ENCODE data around the gene FARS2. TPM values are rescaled to one million over a fixed set of nuclear protein-coding genes. Genes with fewer than 3 reads are reported as not detected.

The FARS2 gene
- total and polyA plus RNA-seq, 2 experiments from 2014 or later = 9.9 to 15.4 TPM

- H3K36me3 ChIP-seq (replicated peaks; ENCODE audit: insufficient read depth, low read depth) = no peaks in the 10 kb centered on the region
- no peak for DNase-seq (ENCODE audit: low spot score)
- H2AFZ ChIP-seq = no peak overlapping the region
- H3K79me2 ChIP-seq = peaks cover 6% of the 10 kb centered on the region
- H3K9me3 ChIP-seq (ENCODE audit: low read depth) = no peaks in the 10 kb centered on the region
- no peaks in the 10 kb centered on the region for H3K27me3 ChIP-seq
- H3K9me2 ChIP-seq (replicated peaks; ENCODE audit: insufficient read depth) = no peaks in the 10 kb centered on the region
- H4K20me1 ChIP-seq (ENCODE audit: insufficient read depth, poor library complexity, severe bottlenecking) = no peaks in the 10 kb centered on the region
- WGBS (ENCODE audit: low lambda C conversion rate, missing lambda C conversion rate) = 79% methylated on average over 9 of the region's 9 CpGs
- no peak overlapping the region for H3K4me2 ChIP-seq
- H3K4me1 ChIP-seq (ENCODE audit: insufficient read depth) = no peaks in the 10 kb centered on the region
- TF ChIP-seq EZH2phosphoT487 (IDR thresholded peaks at IDR 0.05; ENCODE audit: low read depth, severe bottlenecking, unreplicated experiment) = no peak
- TF ChIP-seq EZH2 (IDR thresholded peaks at IDR 0.05; ENCODE audit: borderline replicate concordance) = no peak
- no peak for TF ChIP-seq CTCF (IDR thresholded peaks at IDR 0.05; ENCODE audit: poor library complexity)
- H3K27ac ChIP-seq = no peak overlapping the region
- no peak overlapping the region for H3K4me3 ChIP-seq
Measured at GRCh38 chr6:5248302-5249098, 12.8 kb upstream of the FARS2 start.

DNA sequence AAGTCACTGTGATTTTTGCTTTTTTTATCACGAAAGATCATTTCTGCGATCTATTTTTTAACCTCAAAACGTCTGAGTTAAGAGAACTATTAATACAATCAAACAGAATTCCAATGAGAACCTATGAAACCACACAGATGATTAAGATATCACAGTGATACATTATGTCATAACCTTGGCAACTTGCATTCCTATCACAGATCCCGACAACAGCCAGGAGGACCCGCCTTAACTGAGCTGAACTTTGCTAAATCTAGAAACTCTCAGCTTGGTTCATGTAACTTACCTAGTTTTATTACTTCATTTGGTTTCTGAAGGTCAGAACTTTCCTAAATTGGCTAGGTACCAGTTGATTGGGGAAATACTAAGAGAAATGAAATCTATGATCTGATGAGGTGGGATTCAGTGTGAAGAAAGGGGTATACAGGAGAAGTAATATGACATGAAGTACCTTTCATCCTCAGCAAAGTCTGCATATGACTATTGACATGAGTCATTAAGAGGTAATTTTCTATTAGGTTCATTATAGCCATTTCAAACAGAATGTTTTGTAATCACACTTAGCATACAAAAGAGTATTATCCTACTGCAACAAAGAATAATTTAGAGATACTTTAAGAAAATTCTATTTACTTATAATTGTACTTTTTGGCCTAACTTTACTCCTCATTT is 11.7 kb upstream of the FARS2 start:
- TF ChIP-seq EZH2phosphoT487 (IDR thresholded peaks at IDR 0.05; ENCODE audit: low read depth, severe bottlenecking, unreplicated experiment) = no peak
- no peak for TF ChIP-seq EZH2 (IDR thresholded peaks at IDR 0.05; ENCODE audit: borderline replicate concordance)
- no peak for TF ChIP-seq CTCF (IDR thresholded peaks at IDR 0.05; ENCODE audit: poor library complexity)
- Histone ChIP-seq H3K27ac (no peak overlapping the region), H3K79me2 (peaks cover 3% of the 10 kb centered on the region), H4K20me1 (ENCODE audit: insufficient read depth, poor library complexity, severe bottlenecking) (no peaks in the 10 kb centered on the region), H3K4me2 (no peak overlapping the region), H3K27me3 (no peaks in the 10 kb centered on the region), H3K9me2 (replicated peaks; ENCODE audit: insufficient read depth) (no peaks in the 10 kb centered on the region), H3K4me3 (no peak overlapping the region), H3K9me3 (ENCODE audit: low read depth) (no peaks in the 10 kb centered on the region), H3K36me3 (replicated peaks; ENCODE audit: insufficient read depth, low read depth) (no peaks in the 10 kb centered on the region), H2AFZ (no peak overlapping the region), H3K4me1 (ENCODE audit: insufficient read depth) (no peaks in the 10 kb centered on the region)
- 90% methylated on average over 5 of the region's 5 CpGs for WGBS (ENCODE audit: low lambda C conversion rate, missing lambda C conversion rate)
- no peak for DNase-seq (ENCODE audit: low spot score)

DNA sequence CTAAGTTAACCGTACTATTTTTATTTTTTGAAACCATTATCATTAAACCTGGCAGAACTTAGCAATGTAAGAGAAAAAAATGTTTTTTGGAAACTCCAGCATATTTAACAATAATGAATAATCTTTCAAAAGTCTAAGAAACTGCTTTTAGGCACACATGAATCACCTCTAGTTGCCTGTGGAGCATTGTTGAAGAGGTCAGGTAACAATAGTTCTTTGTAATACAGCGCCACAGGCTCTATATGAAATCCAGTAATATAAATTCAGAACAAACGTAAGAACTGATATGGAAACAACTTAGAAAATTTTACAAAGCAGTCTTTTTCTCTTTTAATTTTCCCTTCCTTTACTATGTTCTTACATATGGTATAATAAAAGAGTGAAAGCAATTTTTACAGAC is 10.9 kb upstream of the FARS2 start:
- TF ChIP-seq EZH2 (IDR thresholded peaks at IDR 0.05; ENCODE audit: borderline replicate concordance) (no peak), EZH2phosphoT487 (IDR thresholded peaks at IDR 0.05; ENCODE audit: low read depth, severe bottlenecking, unreplicated experiment) (no peak), CTCF (IDR thresholded peaks at IDR 0.05; ENCODE audit: poor library complexity) (no peak)
- H3K36me3 ChIP-seq (replicated peaks; ENCODE audit: insufficient read depth, low read depth) = no peaks in the 10 kb centered on the region
- H3K4me3 ChIP-seq = no peak overlapping the region
- H3K4me1 ChIP-seq (ENCODE audit: insufficient read depth) = no peaks in the 10 kb centered on the region
- no peaks in the 10 kb centered on the region for H3K9me2 ChIP-seq (replicated peaks; ENCODE audit: insufficient read depth)
- no peaks in the 10 kb centered on the region for H3K27me3 ChIP-seq
- WGBS (ENCODE audit: low lambda C conversion rate, missing lambda C conversion rate) = 98% methylated on average over 3 of the region's 3 CpGs
- no peaks in the 10 kb centered on the region for H4K20me1 ChIP-seq (ENCODE audit: insufficient read depth, poor library complexity, severe bottlenecking)
- H3K27ac ChIP-seq = no peak overlapping the region
- no peak for DNase-seq (ENCODE audit: low spot score)
- H3K9me3 ChIP-seq (ENCODE audit: low read depth) = no peaks in the 10 kb centered on the region
- H2AFZ ChIP-seq = no peak overlapping the region
- H3K79me2 ChIP-seq = peaks cover 2% of the 10 kb centered on the region
- H3K4me2 ChIP-seq = no peak overlapping the region

All from hepatocyte (in vitro differentiated cells).